Pancreas (tissue), 10 donors: ENCODE measurements around the gene PODXL2. TPM values are rescaled to one million over a fixed set of nuclear protein-coding genes. Genes with fewer than 3 reads are reported as not detected.
A peak's percentile ranks its signal among the peaks of the same experiment; 100 is the strongest.

Experiments
- ATAC-seq, 4 donors: fragments of 200-7000 bp; cut with Tn5 transposase; one replicate each; pipeline versions ENCODE4 v1.8.0 to v1.9.1; 2020; ENCODE audit warnings: mild to moderate bottlenecking in 4 of 4, moderate library complexity in 4 of 4
- DNase-seq, 6 donors: peaks; one replicate each; pipeline ENCODE4 v3.0.0-alpha.2; 2020
- FAIRE-seq: peaks from 2 replicates; lab custom pipeline; 2012; peaks lifted over from hg19 to GRCh38; lab: Jason Lieb, UNC
- H3K27ac ChIP-seq, 4 donors: fragments of 200-600 bp; sonication (generic); 1 replicate in 3 of 4; 2 replicates in 1 of 4; pipeline versions ENCODE4 v1.5.0 to v1.8.0; 2020
- H3K27me3 ChIP-seq, 4 donors: fragments of 200-600 bp; one replicate each; pipeline ENCODE4 v1.8.0; 2021
- H3K36me3 ChIP-seq, 3 donors: fragments of 200-600 bp; sonication (generic) in 1 of 3; one replicate each; pipeline versions ENCODE4 v1.5.0 to v1.8.0; 2020 to 2021
- H3K4me1 ChIP-seq, 3 donors: fragments of 200-600 bp; one replicate each; pipeline ENCODE4 v1.8.0; 2021
- H3K4me3 ChIP-seq, 4 donors: fragments of 200-600 bp; sonication (generic) in 2 of 4; one replicate each; pipeline versions ENCODE4 v1.5.0 to v1.8.0; 2020 to 2021
- H3K9me3 ChIP-seq, 4 donors: fragments of 200-600 bp; one replicate each; pipeline ENCODE4 v1.8.0; 2021
- WGBS, 2 donors: extraction: QIAGEN DNeasy Blood & Tissue Kit; methylation state at CpG; one replicate each; pipeline ENCODE4 v1.1.7; 2013; 5-methylcytosine and 5-hydroxymethylcytosine counted together
- intact Hi-C, 3 donors: fragments of 100-400 bp; cut with DNase I; formaldehyde crosslinking; loops; one replicate each; pipeline versions ENCODE4 v1.11.1 to v1.14.2; 2022
- polyA plus RNA-seq, 2 donors: library from polyadenylated mRNA; stranded (reverse); fragments of 200-250 nt; gene quantifications; one replicate each; pipeline ENCODE4 v1.2.3, GENCODE V29; 2013
- total RNA-seq, 6 donors: library from RNA; stranded (reverse); fragmentation: NEBNext Ultra II Directional in 4 of 6; extraction: Animal tissue kit (Norgen Biotek cat#: 25700) in 4 of 6; gene quantifications; one replicate each; pipeline versions ENCODE4 v1.2.1 to v1.2.4, GENCODE V29; 2021 to 2023
- TF ChIP-seq, protein P1 (sequence below), 4 donors: fragments of 200-600 bp; sonication (generic) in 3 of 4; IDR thresholded peaks; one replicate each; pipeline versions ENCODE4 v1.5.0 to v1.8.0; 2021; ENCODE audit warnings: antibody characterized with exemption in 4 of 4
- donor health status: healthy with polysubstance abuse.
- donor health status: DM: no; HTN: no; CAD: no; lungs with moderate emphysema.
- donor health status: DM: no; HTN: no; CAD: no.
- donor health status: control.
- donor health status: control.
- donor health status: Bipolar disorder and iron deficiency.
- donor health status: DM: yes; HTN: yes; CAD: no.
- donor health status: DM: no; HTN: no; CAD: no.
- donor health status: DM: no; HTN: no; CAD: no.
- donor health status: DM: yes; HTN: yes; CAD: no.

The PODXL2 gene
- total and polyA plus RNA-seq, 8 donors = 2.5 to 18.1 (median 5.7) TPM

- ATAC-seq = no peak
- H3K4me3 ChIP-seq = no peak overlapping the region
- no peak for FAIRE-seq
- peak in 2 of 6 donors; percentile 17 to 28 for DNase-seq
- intact Hi-C loops = no loop called here
- H3K9me3 ChIP-seq = no peaks in the 10 kb centered on the region
- H3K36me3 ChIP-seq = no peaks in the 10 kb centered on the region
- 74 to 77% methylated on average over 14 of the region's 14 CpGs for WGBS, 2 donors
- TF ChIP-seq, protein P1, sequence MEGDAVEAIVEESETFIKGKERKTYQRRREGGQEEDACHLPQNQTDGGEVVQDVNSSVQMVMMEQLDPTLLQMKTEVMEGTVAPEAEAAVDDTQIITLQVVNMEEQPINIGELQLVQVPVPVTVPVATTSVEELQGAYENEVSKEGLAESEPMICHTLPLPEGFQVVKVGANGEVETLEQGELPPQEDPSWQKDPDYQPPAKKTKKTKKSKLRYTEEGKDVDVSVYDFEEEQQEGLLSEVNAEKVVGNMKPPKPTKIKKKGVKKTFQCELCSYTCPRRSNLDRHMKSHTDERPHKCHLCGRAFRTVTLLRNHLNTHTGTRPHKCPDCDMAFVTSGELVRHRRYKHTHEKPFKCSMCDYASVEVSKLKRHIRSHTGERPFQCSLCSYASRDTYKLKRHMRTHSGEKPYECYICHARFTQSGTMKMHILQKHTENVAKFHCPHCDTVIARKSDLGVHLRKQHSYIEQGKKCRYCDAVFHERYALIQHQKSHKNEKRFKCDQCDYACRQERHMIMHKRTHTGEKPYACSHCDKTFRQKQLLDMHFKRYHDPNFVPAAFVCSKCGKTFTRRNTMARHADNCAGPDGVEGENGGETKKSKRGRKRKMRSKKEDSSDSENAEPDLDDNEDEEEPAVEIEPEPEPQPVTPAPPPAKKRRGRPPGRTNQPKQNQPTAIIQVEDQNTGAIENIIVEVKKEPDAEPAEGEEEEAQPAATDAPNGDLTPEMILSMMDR (IDR thresholded peaks at IDR 0.05) = no peak
- H3K27ac ChIP-seq = no peak overlapping the region
- H3K27me3 ChIP-seq = no peaks in the 10 kb centered on the region
- no peaks in the 10 kb centered on the region for H3K4me1 ChIP-seq
These were observed 88.6 kb downstream of the PODXL2 start for GRCh38 chr3:127717357-127718244.

- no peaks in the 10 kb centered on the region for H3K4me1 ChIP-seq
- FAIRE-seq (no peak), ATAC-seq (no peak), DNase-seq (no peak)
- WGBS, 2 donors = 77 to 81% methylated on average over 7 of the region's 7 CpGs
- no peak overlapping the region for H3K27ac ChIP-seq
- no peaks in the 10 kb centered on the region for H3K9me3 ChIP-seq
- intact Hi-C loops = no loop called here
- TF ChIP-seq, protein P1 (IDR thresholded peaks at IDR 0.05) = no peak
- H3K4me3 ChIP-seq = no peak overlapping the region
- H3K27me3 ChIP-seq = no peaks in the 10 kb centered on the region
- no peaks in the 10 kb centered on the region for H3K36me3 ChIP-seq
These were observed 89.4 kb downstream of the PODXL2 start for GRCh38 chr3:127718245-127718915.

DNA sequence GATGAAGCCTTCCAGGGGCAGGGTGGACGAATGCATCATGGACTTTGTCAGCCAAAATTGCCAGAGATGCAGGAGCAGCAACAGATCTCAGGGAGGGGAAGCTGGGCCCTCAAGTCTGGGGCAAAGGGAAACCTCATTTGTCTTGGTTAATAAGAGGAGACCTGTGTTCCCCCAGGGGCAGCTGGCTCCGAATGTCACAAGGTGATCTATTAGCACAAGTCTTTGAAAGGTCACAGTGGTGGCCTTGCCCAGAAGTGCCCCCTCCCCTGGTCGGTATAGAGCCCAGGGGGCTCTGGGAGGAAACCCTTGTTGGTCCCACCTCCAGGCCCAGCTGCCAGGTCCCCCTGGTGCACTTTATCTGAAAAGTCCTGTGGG lies 89.9 kb downstream of the PODXL2 start:
- intact Hi-C loops = no loop called here
- Histone ChIP-seq H3K4me1 (no peaks in the 10 kb centered on the region), H3K4me3 (no peak overlapping the region), H3K36me3 (no peaks in the 10 kb centered on the region), H3K27me3 (no peaks in the 10 kb centered on the region), H3K27ac (no peak overlapping the region), H3K9me3 (no peaks in the 10 kb centered on the region)
- TF ChIP-seq, protein P1 (IDR thresholded peaks at IDR 0.05) = no peak
- 46 to 51% methylated on average over 3 of the region's 3 CpGs for WGBS, 2 donors
- no peak for DNase-seq
- no peak for ATAC-seq
- no peak for FAIRE-seq

- H3K27me3 ChIP-seq = no peaks in the 10 kb centered on the region
These were observed 90.4 kb downstream of the PODXL2 start for GRCh38 chr3:127719369-127719768.

More at GRCh38 chr3:127719369-127719768, 90.4 kb downstream of the PODXL2 start:
- DNase-seq (no peak), ATAC-seq (no peak), FAIRE-seq (no peak)
- H3K36me3 ChIP-seq = no peaks in the 10 kb centered on the region
- no peaks in the 10 kb centered on the region for H3K9me3 ChIP-seq
- H3K27ac ChIP-seq = no peak overlapping the region
- intact Hi-C loops = no loop called here
- H3K4me3 ChIP-seq = no peak overlapping the region
- 92 to 93% methylated on average over 8 of the region's 8 CpGs for WGBS, 2 donors
- H3K4me1 ChIP-seq = no peaks in the 10 kb centered on the region
- TF ChIP-seq, protein P1 (IDR thresholded peaks at IDR 0.05) = no peak
